Measurements from ENCODE around the gene CAMTA1.

Gene CAMTA1

DNA sequence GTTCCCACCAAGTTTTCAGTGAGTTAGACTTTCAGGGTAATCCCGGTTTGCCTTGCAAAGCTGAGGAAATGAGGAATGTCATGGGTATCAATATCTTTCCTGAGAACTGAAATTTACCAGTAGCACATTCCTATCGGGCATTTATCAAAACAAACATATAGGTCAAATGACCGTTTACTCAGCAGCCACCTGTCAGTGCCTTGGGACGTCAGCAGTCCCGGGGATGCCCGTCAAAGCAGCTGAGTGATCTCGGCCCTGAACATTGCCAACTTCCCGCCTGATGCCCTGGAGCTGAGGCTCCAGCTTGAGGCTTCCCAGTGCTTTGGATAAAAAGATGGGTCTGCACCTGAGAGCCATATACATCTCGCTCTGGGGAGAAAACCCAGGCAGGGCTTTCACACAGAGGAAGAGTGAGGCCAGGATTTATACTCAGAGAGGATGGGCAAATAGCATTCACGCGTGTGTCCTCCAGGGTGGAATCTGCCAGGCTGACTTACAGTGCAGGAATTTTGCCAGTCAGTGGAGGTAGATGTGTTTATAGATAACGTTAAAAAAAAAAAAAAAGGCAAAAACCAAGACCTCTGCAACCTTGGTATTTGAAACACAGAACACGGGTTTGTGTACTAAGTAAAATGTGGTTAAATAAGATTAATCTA is 550.1 kb downstream of the CAMTA1 start:
- DNase-seq: no peak

DNA sequence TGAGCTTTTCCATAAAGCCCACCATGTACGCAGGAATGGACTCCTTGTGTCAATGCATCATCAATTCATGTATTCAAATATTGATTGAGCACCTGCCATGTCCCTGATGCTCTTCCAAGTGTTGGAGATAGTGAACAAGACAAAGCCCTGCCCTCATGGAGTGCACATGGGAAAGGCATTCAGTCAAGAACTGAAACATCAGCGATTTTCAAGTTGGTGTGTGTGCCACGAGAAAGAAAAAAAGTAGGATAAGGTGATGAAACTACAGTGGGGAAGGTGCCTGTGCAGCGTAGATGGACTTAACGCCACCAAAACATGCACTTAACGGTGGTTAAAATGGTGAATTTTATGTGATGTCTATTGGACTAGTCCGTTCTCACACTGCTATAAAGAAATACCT is 553.2 kb downstream of the CAMTA1 start:
- DNase-seq: no peak

DNA sequence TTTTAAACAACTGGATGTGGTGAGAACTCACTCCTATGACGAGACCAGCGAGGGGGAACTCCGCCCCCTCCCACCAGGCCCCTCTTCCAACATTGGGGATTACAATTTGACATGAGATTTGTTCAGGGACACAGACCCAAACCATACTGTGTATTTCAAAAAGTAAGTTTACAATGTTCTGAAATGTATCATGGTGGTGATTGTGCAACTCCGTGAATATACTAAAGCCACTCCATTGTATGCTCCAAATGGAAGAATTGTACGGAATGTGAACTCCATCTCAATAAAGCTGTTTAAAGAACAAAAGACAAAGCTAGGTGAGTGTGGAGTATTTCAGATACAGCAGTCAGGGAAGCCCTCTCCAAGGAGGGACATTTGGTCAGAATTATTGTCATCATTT is 553.8 kb downstream of the CAMTA1 start:
- DNase-seq: no peak

DNA sequence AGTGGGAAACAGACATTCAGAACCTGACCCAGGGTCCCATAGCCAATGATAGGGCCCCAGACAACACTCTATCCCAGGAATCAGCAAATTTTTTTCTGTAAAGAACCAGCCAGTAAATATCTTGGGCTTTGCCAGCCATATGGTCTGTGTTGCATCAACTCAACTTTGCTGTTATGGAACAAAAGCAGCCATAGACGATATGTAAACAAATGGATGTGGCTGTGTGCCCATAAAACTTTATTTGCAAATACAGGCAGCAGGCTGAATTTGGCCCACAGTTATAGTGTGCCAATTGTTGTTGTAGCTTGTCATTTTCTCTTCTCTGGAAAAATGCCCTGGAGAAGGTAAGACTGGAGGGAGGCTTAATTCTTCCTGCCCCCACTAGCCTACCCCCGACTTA is 554.7 kb downstream of the CAMTA1 start:
- DNase-seq: no peak

DNA sequence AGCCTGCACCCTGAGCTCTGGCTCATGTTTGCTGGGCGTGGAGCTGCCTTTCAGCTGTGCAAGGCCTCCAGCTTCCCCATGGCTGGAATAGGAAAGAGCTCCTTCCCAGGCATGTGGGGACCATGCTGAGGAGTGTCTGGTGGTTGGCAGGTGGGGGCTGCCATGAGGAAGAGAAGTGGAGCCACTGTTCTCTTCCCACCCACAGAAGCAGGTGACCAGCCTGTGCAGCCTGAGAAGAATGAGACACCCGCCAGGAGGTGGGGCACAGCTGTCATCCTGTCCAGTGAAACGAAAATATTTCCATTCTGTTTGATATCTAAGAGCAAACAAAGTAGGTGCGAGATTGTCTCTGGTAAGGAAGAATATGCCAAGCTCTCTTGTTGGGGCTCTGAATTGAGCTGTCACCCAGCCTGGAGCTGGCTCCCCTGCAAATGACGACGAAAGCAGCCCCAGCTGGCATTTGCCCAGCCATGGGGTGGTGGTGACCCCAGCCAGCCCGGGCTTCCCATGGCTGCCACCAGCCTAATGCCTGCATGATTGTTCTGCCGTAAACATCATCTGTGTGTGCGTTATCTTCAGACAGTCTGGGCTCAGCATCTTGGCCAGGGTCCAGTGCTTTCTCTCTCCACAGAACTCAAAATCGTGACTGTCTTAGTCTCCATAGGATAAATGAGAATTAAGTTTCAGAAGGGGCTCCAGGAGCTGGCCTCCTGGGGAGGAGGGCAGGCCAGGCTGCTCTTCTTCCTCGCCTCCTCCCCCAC is 556.1 kb downstream of the CAMTA1 start:
- DNase-seq: no peak

DNA sequence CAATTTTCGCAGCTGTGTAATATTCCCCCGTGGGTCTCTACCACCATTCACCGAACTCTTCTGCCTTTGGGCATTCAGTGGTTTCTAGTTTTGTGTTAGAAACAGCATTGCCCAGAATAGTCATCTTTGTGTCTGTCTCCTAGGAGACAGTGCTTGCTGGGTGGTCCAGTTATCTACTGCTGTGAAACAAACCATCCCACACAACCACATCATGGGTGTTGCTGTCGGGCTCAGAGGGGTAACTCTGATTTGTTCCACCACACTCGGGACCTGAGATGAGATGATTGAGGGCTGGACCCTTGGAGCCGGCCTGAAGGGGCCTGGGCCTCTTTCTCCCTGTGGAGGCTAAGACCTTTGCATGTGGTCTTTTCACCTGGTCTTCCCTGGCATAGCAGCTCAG is 558.6 kb downstream of the CAMTA1 start:
- DNase-seq: no peak

DNA sequence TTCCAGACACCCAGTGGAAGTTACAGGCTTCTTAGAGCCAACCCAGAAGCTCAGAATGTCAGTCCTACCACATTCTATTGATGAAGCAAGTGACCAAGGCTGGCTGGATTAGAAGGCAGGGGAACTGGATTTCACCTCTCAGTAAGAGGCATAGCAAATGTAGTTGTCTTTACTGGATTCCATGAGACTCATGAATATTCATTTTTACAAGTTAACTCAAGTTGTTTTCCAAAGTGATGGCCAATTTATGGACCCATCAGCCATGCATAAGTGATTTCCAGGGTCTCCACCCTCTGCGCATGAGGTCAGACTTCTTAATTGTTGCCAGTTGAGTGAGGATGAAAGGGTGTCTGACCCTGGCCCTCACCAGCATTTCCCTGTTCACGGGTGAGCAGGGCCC is 559.0 kb downstream of the CAMTA1 start:
- no peak for DNase-seq

DNA sequence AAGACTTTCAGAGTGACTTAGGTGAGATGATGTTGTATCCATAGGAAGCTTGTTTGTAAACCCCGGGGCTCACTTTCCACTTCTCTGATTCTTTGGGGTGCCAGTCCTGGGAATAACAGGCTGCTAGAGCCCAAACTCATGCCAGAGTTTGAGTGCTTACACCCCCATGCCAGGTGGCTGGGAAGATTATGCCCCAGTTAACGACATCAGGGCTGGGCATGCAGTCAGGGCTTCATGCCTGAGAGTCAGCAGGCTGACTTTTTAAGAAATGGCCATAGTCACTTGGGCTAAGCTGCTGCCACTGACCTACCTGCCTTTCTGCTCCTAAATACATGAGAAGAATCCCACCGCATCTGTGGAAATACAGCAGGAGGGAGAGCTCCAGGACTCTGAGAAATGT is 560.3 kb downstream of the CAMTA1 start:
- DNase-seq: no peak

DNA sequence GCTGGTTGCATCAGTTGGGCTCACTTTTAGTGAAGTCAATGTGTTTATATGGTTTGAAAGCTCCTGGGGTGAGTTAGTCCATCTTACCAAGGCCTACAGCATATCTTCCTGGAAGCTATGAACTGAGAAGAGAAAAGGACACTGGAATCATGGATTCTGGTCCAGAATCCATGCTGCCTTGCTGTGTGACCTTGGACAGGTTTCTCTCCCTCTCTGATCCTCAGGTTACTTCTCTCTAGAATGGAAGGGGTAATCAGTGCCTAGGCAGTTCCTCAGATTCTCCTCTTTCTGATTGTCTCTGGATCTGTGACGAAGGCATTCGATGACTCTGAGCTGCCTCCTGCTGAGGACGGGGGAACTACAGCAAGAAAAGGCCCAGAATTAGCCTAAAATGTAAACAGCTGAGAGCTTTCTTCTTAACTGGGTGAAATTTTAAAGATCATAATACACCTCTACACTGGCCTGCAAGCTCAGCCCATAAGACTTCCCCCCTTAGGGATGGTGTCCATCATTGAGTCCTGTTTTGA is 560.9 kb downstream of the CAMTA1 start:
- no peak for DNase-seq

DNA sequence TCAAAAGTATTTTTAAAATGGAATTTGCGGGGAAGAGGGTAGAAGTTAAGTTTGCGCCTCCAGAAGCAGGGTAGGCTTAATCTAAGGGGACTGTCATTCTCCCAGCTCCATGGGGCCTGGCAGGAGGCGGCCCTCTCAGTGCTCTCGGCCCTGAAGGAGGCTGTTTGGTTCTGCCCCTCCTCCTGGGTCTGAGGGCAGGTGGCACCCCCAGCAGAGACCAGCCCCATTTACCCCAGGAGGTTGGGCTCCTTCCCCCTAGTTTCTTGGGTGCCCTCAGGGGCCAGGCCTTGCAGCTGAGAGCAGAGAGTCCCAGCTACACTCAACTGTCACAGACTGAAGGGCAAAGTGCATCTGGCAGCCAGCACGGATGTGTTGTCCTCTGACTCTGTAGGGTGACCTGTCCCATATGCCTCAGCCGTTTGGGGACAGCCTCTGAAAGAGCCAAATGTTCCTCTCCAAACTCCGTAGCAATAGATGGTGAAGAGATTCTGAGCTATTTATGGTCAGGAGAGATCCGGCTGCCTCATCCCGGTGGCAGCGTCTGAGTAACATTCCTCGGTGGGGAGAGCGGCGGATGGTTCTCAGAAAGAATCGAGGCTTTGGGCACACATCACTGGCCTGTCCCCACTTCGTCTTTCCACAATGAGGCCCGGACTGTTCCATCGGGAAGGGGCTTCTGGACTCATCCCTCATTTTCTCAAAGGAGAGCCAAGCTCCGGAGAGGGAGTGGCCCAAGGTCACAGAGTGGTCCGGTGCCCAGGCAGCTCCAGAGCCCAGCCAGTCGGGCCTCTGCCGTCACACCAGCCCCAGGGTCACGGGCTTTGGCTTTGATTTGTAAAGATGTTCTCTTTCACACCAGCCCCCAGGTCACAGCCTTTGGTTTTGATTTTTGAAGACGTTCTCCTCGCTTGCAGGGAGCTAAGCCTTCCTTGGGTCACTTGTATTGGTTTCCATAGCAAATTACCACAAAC is 561.6 kb downstream of the CAMTA1 start:
- no peak for DNase-seq

DNA sequence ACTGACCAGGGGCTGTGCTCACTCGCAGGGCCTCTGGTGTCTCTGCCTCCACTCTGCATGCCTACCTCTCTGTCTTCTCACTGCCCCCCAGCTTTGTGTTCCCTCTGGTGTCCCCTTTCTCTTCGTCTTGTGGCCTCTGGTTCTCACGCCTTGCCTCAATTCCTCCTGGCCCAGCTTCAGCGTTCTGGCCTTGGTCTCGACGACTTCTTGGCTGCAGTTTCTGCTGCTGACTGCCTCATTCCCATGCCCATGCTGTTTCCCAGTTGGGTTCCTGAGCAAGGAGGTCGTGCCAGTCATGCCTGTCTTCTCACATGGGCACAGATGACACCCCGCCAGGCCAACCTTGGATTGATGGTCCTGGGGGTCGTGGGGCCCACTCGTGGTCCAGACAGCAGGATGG is 562.8 kb downstream of the CAMTA1 start:
- no peak for DNase-seq

DNA sequence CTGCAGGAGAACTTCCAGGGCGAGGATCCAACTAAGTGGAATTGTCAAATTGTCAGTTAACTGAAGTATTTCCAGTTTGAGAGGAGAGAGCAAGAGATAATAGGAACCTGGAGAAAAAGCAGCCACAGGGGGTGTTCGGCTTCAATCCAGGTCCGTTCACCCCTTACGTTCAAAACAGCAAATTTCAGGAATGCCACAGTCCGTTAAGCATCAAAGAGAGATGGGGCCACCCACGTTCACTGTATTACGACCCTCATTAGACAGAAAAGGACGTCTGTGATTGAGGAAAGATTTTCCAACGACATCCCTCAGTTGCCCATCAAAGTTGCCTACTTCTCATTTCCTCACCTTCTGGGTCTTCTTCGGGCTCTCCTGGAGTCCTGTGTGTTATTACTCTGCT is 563.3 kb downstream of the CAMTA1 start:
- DNase-seq: no peak

DNA sequence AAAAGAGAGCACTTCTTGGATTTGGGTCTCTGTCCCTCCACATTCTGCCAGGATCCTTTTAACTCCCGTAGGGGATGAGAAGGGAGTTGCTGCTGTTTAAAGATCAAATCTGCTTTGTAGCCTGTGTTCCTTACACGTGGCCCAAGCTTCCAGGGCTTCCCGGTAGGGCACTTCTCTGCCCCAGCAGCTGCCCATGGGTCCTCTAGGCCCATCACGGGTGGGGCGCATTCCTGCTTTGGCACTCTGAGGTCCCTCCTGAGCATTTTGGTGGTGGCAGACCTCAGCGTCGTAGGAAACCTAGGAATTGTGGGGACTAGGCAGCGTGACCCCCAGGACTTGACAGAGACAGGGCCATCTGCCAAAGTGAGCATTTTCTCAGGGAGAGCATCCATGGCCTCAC is 565.5 kb downstream of the CAMTA1 start:
- DNase-seq: no peak

DNA sequence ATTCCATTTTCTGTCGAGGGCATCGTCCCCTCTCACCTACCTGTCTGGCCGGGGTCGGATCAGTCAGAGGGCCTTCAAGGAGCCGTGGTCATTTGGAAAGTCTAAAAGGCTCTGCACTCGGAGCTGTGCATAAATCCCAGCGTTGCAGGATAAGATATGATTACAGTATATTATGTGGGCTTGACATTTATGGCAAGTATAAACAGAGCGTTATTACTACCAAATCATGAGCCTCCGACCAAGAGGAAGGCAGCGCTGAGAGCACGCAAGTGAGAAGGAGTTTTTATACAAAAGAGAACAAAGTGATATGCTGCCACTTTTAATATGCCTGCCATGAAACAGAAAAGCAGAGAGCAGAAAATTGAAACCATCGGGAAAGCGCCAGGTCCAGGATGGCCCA is 566.4 kb downstream of the CAMTA1 start:
- no peak for DNase-seq

DNA sequence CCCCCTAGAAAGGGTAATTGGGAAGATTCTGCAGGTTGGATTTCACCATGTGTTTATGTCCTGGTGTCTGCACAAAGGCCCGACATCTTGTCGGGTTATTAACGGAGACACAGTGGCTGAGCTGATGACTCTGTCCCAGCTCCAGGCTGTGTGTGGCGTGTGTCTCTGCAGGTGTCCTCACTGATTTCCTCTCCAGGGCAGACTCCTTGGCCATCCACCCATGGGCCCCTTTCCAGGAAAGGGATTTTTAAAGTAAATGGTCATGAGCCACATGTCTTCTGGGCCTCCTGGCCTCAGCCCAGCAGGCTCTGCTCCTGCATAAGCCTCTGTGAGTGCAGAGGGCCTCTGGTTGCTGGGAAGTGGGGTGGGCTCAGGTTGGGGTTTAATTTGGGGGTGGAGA is 567.1 kb downstream of the CAMTA1 start:
- no peak for DNase-seq

DNA sequence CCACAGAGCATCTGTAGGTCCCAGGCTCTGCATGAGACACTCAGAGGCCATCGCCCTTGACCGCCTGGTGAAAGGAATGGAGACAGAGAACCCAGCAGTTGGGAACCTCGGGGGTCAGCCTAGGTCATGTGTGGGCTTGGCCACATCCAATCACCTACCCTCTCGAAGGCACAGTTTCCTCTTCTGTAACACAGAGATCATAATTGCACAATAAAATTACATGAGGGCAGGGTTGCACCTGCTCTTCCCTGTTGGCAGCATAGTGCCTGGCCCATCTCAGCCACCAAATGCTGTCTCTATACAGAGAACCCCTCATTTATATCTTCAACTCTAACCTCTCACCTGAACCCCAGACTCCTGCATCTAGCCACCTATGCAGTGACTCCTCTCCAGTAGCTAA is 567.7 kb downstream of the CAMTA1 start:
- no peak for DNase-seq

DNA sequence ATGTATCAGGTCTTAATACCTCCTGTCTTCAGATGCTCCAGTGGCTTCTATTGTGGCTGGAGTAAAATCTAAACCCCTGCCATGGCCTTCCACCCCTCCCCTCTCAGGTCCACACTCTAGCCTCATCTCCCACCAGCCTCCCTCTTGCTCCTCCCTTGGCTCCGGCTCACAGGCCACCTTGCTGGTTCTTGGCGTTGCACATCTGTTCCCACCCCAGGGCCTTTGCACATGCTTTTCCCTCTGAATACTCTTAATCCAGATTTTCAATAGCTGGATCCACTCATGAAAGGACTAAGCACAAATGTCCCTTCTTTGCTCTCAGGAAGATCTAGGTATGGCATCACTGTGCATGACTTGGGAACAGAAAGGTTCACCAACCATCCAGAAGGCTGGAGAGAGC is 570.4 kb downstream of the CAMTA1 start:
- no peak for DNase-seq

DNA sequence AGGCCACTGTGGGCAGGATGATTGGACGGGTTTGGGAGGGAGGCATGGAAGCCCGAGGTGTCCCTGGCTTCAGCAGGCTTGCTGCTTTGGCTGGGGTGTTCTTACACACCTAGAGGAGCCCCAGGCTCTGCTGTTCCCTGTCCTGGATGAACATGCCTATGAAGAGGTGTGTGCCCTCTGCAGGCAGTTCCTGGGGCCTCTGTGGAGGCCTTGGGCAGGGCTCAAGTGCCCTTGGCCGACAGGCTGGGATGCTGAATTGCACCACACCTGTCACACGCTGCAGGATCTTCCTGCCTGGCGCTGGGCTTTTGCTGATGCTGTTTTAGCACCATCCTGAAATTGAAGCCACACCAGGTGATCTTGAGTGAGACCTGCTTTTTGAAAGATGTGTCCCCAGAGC is 570.8 kb downstream of the CAMTA1 start:
- DNase-seq: no peak

DNA sequence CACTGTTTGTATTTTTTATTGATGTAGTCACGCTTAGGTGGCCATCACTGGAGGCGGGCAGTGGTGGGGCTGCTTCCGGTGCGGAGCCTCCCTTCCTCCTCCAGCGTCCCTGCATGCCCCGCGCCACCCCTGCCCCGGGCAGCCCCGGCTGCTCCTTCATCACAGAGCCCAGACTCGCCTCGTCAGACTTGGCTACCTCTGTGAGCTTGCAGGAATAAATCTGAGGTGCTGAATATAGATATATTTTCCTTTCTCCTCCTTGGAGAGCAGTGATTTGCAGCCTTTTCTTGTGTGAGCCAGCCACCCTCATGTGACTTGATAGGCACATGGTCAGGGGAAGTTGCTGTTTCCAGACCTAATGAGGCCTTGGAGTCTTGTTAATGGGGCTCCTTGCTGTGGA is 573.2 kb downstream of the CAMTA1 start:
- no peak for DNase-seq

DNA sequence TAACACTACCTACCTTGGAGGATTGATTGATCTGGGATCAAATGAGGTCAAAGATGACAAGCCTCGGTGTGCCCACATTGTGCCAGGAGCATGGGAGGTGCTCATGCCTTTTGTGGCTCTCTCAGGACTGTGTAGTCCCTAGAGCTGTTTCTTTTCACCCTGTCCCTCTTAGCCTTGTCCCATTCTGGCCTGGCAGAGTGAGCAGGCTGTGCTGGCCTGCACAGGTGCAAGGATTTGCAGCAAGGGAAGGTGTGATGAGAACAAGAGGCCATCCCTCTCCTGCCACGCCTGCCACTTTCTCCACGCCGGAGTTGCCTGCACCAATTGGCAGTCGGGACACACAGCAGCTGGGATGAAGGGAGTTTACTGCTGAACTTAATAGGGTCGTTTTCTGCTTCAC is 575.3 kb downstream of the CAMTA1 start:
- DNase-seq: no peak

DNA sequence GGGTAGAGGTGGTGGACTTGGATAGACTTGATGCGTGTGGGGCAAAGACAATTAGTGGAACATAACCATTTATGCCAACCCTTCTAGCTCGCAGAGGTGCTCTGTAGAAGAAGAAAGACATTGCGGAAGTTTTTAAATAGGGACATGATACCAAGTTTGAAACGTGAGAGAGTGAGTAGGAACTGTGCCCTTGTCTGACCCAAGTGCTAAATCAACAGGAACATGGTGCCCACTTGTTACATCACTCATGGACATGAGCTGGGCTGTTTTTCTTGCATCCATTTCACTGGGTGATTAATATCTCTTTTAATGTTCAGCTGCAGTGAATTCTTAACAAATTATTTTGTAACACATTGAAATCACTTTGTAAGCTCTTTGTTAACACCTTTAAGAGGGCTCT is 577.7 kb downstream of the CAMTA1 start:
- DNase-seq: no peak

DNA sequence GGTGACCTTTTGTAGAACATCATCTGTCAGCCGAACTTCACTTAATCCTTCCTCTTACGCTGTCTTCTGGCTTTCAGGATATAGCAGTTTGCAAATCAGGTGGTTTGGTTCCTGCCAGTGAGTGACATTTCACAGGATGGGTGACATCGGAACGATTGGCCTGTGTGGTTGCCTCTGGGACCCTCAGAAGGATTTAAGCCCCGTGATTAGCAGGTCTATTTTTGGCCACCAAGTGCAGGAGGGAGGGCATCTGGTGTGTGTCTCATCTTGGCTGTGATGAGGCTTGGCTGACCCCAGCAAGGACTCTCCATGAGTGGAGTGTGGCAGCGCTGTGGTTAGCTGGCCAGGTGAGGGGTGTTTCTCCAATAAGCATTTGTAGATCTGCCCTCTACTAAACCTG is 578.2 kb downstream of the CAMTA1 start:
- DNase-seq: no peak

DNA sequence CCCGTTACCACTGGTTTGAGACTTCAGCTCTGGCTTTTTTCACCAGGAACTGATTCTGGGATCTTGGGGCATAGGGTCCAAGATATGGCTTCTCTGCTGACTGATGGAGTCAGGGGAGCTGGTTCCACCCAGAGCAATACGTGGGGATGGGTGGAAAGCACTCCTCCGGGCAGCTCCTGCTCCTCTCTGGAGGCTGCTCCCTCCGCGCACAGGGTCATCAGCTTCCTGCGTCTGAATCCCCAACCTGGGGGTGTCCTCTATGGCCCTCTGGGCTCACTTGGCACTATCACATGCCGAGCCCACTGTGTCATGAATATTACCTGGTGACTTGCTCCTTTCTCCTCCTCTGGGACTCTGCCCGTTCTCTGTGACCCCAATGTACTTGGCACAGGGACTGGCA is 580.5 kb downstream of the CAMTA1 start:
- DNase-seq: no peak

Data from Kasumi-1 (cell line).